ENCODE data around the gene ZNF277.

DNA sequence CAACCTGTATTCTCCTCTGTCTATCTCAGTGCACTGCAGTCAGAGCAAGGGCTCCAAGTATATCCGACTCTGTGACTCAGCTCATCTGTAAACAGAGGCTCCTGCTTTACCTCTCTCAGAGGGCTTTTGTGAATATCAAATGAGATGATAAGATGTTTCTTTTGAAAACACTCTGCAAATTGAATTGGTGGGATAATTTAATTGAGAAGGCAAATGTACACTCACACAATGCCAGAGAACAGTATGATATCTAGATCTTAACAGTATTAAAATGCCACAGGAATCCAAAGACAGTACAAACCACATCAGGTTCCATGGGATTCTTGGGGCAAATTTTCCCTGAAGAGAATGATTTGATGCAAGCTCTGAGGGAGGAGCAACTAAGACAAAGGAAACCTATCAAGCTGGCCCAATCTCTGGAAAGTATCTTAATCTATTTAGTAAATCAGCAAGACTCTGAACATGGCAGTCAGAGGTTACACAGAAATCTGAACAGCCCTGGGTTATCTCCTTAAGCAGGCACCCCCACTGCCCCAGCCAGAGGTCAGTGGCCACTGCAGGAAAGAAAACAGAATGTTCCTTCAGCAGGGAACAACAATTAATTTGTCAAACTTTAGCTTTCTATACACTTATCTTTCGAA lies 46.2 kb upstream of the ZNF277 start:
- TF ChIP-seq, protein P1, sequence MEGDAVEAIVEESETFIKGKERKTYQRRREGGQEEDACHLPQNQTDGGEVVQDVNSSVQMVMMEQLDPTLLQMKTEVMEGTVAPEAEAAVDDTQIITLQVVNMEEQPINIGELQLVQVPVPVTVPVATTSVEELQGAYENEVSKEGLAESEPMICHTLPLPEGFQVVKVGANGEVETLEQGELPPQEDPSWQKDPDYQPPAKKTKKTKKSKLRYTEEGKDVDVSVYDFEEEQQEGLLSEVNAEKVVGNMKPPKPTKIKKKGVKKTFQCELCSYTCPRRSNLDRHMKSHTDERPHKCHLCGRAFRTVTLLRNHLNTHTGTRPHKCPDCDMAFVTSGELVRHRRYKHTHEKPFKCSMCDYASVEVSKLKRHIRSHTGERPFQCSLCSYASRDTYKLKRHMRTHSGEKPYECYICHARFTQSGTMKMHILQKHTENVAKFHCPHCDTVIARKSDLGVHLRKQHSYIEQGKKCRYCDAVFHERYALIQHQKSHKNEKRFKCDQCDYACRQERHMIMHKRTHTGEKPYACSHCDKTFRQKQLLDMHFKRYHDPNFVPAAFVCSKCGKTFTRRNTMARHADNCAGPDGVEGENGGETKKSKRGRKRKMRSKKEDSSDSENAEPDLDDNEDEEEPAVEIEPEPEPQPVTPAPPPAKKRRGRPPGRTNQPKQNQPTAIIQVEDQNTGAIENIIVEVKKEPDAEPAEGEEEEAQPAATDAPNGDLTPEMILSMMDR (IDR thresholded peaks at IDR 0.05), result no peak
- TF ChIP-seq SIN3A (IDR thresholded peaks at IDR 0.05; ENCODE audit: borderline replicate concordance, insufficient read depth, low read depth, low read length) (no peak), POLR2AphosphoS5 (IDR thresholded peaks at IDR 0.05; ENCODE audit: low read depth, low read length) (no peak)
